A673 (cell line): ENCODE measurements around the gene C1orf74. TPM values are rescaled to one million over a fixed set of nuclear protein-coding genes. Genes with fewer than 3 reads are reported as not detected.
A peak's percentile ranks its signal among the peaks of the same experiment; 100 is the strongest.

Experiments
- BruUV-seq: library from RNA; stranded (reverse); fragments of 400-500 nt; replicated peaks from 2 replicates; lab custom pipeline; 2021; lab: Mats Ljungman, UMichigan
- CTCF ChIA-PET: fragments of 300-600 bp; sonication (Branson Sonifier 250); formaldehyde crosslinking; loops from one replicate; lab custom pipeline; 2022; ENCODE audit warnings: antibody characterized with exemption; lab: Charles Lee
- POLR2A ChIA-PET: fragments of 300-600 bp; sonication (Branson Sonifier 250); formaldehyde crosslinking; loops from one replicate; lab custom pipeline; 2022; ENCODE audit warnings: antibody characterized with exemption; ENCODE audit not compliant: low non-redundant PET; lab: Charles Lee
- DNase-seq: peaks from one replicate; pipeline ENCODE4 v3.0.0-alpha.2; 2015; ENCODE audit warnings: low spot score
- H3K27ac ChIP-seq: fragments of 200-600 bp; sonication (generic); 2 replicates; pipeline ENCODE4 v1.5.1; 2016; ENCODE audit warnings: mixed run types, low read depth, mild to moderate bottlenecking, mixed read lengths, antibody characterized with exemption, low read length; ENCODE audit not compliant: poor library complexity, severe bottlenecking
- H3K27me3 ChIP-seq: fragments of 200-600 bp; sonication (generic); replicated peaks from 2 replicates; pipeline ENCODE4 v1.6.1; 2017; ENCODE audit warnings: mixed run types, low read depth, mild to moderate bottlenecking, mixed read lengths, antibody characterized with exemption, low read length; ENCODE audit not compliant: insufficient read depth, poor library complexity
- H3K36me3 ChIP-seq: fragments of 200-600 bp; sonication (generic); 2 replicates; pipeline ENCODE4 v1.6.1; 2016; ENCODE audit warnings: mixed run types, mild to moderate bottlenecking, mixed read lengths, antibody characterized with exemption, low read length; ENCODE audit not compliant: insufficient read depth, poor library complexity, severe bottlenecking
- H3K4me1 ChIP-seq: fragments of 200-600 bp; sonication (generic); 2 replicates; pipeline ENCODE4 v1.6.1; 2017; ENCODE audit warnings: mixed run types, mild to moderate bottlenecking, mixed read lengths, antibody characterized with exemption, low read length; ENCODE audit not compliant: insufficient read depth, poor library complexity, severe bottlenecking
- H3K4me3 ChIP-seq: fragments of 200-600 bp; sonication (generic); 2 replicates; pipeline ENCODE4 v1.5.1; 2016; ENCODE audit warnings: low read depth, mixed run types, mild to moderate bottlenecking, mixed read lengths, low read length; ENCODE audit not compliant: poor library complexity, severe bottlenecking
- H3K9me3 ChIP-seq: fragments of 200-600 bp; sonication (generic); 2 replicates; pipeline ENCODE4 v1.6.1; 2016; ENCODE audit warnings: mixed run types, low read depth, mild to moderate bottlenecking, mixed read lengths, antibody characterized with exemption, low read length; ENCODE audit not compliant: poor library complexity, severe bottlenecking
- CTCF ChIP-seq: fragments of 300-800, 200-600 bp; sonication (generic); conservative IDR thresholded peaks from 2 replicates; pipeline ENCODE4 v1.5.1; 2017; ENCODE audit warnings: low read depth, mild to moderate bottlenecking, antibody characterized with exemption, low read length, moderate library complexity, mixed read lengths
- EZH2 ChIP-seq: fragments of 200-600 bp; sonication (generic); IDR thresholded peaks from 2 replicates; pipeline ENCODE4 v1.6.1; 2017; ENCODE audit warnings: borderline replicate concordance, low read depth, mild to moderate bottlenecking, mixed read lengths, antibody characterized with exemption, low read length; ENCODE audit not compliant: poor library complexity, severe bottlenecking
- intact Hi-C: fragments of 100-400 bp; cut with micrococcal nuclease; formaldehyde crosslinking; loops from one replicate; pipeline ENCODE4 v1.10.0; 2022; ENCODE audit not compliant: unreplicated experiment
- total RNA-seq: library from RNA; stranded (reverse); gene quantifications from 2 replicates; pipeline ENCODE4 v1.2.3, GENCODE V29; 2021

C1orf74 gene
- total RNA-seq, 1 experiment from 2014 or later: 4.2 TPM

- Histone ChIP-seq H3K4me1 (peaks cover 38% of the 10 kb centered on the region), H3K27ac (no peak overlapping the region), H3K36me3 (no peaks in the 10 kb centered on the region), H3K9me3 (no peaks in the 10 kb centered on the region), H3K4me3 (no peak overlapping the region), H3K27me3 (no peaks in the 10 kb centered on the region)
- intact Hi-C loops: no loop called here
- no peak for TF ChIP-seq EZH2
- TF ChIP-seq CTCF: no peak
- ChIA-PET CTCF (no interaction called here), POLR2A (no interaction called here)
- DNase-seq: peak; percentile 62
- no TSS peak for BruUV-seq
Observed at GRCh38 chr1:209772126-209772525, 12.2 kb downstream of the C1orf74 start.

- BruUV-seq: no TSS peak
- CTCF ChIA-PET: no interaction called here
- Histone ChIP-seq H3K4me1 (peaks cover 41% of the 10 kb centered on the region), H3K9me3 (no peaks in the 10 kb centered on the region), H3K27ac (no peak overlapping the region), H3K4me3 (no peak overlapping the region), H3K27me3 (no peaks in the 10 kb centered on the region), H3K36me3 (no peaks in the 10 kb centered on the region)
- intact Hi-C loops: no loop called here
- no peak for DNase-seq
- no peak for TF ChIP-seq CTCF
- no peak for TF ChIP-seq EZH2
- POLR2A ChIA-PET: no interaction called here
Observed at GRCh38 chr1:209770636-209771415, 13.5 kb downstream of the C1orf74 start.

- no peaks in the 10 kb centered on the region for H3K36me3 ChIP-seq
- no TSS peak for BruUV-seq
- H3K27me3 ChIP-seq: no peaks in the 10 kb centered on the region
- peak; percentile 85 for DNase-seq
- peak overlapping the region; percentile 89 for H3K27ac ChIP-seq
- intact Hi-C loops: loop anchor here (2.0 kb wide), 1 partner anchor 141 kb away; no protein-coding TSS in a partner anchor
- H3K4me3 ChIP-seq: peak overlapping the region; percentile 7
- POLR2A ChIA-PET: no interaction called here
- no peaks in the 10 kb centered on the region for H3K9me3 ChIP-seq
- TF ChIP-seq EZH2: no peak
- peak; percentile 42 for TF ChIP-seq CTCF
- CTCF ChIA-PET: interaction anchor here (0.7 to 1.1 kb wide), 3 partner anchors 53 to 81 kb away, joined by 3 to 4 read pairs (median 3); no protein-coding TSS in a partner anchor
- peaks cover 41% of the 10 kb centered on the region for H3K4me1 ChIP-seq
Observed at GRCh38 chr1:209769971-209770370, 14.4 kb downstream of the C1orf74 start.
